NB4 (cell line): ENCODE data around the gene TRPV3.
"Not testable (repeated sequence)": the region's sequence is repeated elsewhere in the genome, so short reads cannot be mapped to it uniquely, and the experiment has no call there.

Experiments used
- DNase-seq: peaks from one replicate; pipeline ENCODE4 v3.0.0; 2010; ENCODE audit warnings: low read depth
- H3K4me3 ChIP-seq: one replicate; pipeline ENCODE4 v1.5.1; 2011; ENCODE audit warnings: mild to moderate bottlenecking, low read depth, low read length, moderate library complexity
- MYC ChIP-seq: IDR thresholded peaks from 2 replicates; pipeline ENCODE4 v1.6.1; 2011; ENCODE audit warnings: low read depth, low read length
- POLR2A ChIP-seq: IDR thresholded peaks from 2 replicates; pipeline ENCODE4 v1.6.1; 2011; ENCODE audit warnings: mild to moderate bottlenecking; ENCODE audit not compliant: insufficient read length; ENCODE audit errors: extremely low read depth
- TF ChIP-seq, protein P1 (sequence below): IDR thresholded peaks from 2 replicates; pipeline ENCODE4 v1.6.1; 2011; ENCODE audit warnings: low read depth, low read length
- TF ChIP-seq, protein P2 (sequence below): IDR thresholded peaks from one replicate; pipeline ENCODE4 v1.5.1; 2012; ENCODE audit warnings: low read depth, low read length

Gene TRPV3

GRCh38 chr17:3566551-3566950 lies 8.9 kb upstream of the TRPV3 start:
- no peak overlapping the region for H3K4me3 ChIP-seq

DNA sequence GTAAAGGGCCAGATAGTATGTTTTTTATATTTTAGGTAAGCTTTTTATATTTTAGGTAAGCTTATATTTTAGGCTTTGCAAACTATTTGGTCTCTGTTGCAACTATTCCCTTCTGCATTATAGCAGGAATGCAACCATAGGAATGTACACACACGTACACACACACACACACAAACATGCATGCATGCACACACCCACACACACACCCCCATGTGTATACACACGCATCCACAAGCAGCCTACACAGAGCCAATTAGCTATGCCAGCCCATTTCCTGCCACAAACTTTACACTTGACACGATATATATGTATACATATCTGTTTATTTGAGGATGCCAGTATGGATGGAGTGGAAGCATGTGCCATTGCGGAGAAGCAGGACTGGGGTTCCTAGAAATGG lies 7.5 kb upstream of the TRPV3 start:
- no peak overlapping the region for H3K4me3 ChIP-seq
- no peak for DNase-seq
- no peak for TF ChIP-seq MYC
- TF ChIP-seq, protein P1, sequence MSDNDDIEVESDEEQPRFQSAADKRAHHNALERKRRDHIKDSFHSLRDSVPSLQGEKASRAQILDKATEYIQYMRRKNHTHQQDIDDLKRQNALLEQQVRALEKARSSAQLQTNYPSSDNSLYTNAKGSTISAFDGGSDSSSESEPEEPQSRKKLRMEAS: no peak
- no peak for TF ChIP-seq POLR2A
- TF ChIP-seq, protein P2, sequence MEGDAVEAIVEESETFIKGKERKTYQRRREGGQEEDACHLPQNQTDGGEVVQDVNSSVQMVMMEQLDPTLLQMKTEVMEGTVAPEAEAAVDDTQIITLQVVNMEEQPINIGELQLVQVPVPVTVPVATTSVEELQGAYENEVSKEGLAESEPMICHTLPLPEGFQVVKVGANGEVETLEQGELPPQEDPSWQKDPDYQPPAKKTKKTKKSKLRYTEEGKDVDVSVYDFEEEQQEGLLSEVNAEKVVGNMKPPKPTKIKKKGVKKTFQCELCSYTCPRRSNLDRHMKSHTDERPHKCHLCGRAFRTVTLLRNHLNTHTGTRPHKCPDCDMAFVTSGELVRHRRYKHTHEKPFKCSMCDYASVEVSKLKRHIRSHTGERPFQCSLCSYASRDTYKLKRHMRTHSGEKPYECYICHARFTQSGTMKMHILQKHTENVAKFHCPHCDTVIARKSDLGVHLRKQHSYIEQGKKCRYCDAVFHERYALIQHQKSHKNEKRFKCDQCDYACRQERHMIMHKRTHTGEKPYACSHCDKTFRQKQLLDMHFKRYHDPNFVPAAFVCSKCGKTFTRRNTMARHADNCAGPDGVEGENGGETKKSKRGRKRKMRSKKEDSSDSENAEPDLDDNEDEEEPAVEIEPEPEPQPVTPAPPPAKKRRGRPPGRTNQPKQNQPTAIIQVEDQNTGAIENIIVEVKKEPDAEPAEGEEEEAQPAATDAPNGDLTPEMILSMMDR: no peak

More at GRCh38 chr17:3566551-3566950, 8.9 kb upstream of the TRPV3 start:
- DNase-seq: no peak
- TF ChIP-seq, protein P2: no peak
- TF ChIP-seq POLR2A: no peak
- TF ChIP-seq, protein P1: no peak
- no peak for TF ChIP-seq MYC

DNA sequence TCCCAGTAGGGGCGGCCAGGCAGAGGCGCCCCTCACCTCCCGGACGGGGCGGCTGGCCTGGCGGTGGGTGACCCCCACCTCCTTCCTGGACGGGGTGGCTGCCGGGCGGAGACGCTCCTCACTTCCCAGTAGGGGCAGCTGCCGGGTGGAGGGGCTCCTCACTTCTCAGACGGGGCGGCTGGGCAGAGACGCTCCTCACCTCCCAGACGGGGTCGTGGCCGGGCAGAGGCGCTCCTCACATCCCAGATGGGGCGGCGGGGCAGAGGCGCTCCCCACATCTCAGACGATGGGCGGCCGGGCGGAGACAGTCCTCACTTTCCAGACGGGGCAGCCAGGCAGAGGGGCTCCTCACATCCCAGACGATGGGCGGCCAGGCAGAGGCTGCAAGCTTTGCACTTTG lies 6.6 kb upstream of the TRPV3 start:
- DNase-seq, H3K4me3 ChIP-seq: not testable (repeated sequence)

DNA sequence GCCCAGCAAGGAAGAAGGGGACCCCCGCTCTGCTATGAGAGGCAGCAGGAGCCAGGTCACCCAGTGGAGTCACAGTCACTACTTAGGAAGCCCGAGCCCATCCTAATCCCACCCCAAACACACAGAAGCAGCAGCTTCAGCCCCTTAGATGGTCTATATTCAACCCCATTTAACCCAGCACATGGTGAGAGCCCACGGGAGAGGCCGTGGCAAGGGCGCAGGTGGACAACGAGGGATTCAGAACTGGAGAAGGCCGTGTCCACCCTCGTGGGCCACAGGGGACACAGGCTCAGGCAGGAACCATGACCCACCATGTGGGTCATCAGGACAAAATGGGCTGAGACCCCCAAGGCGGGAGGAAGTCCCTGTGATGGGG lies 1.6 kb upstream of the TRPV3 start:
- TF ChIP-seq, protein P1: no peak
- TF ChIP-seq MYC (no peak), POLR2A (no peak)
- TF ChIP-seq, protein P2: no peak
- DNase-seq: no peak
- no peak overlapping the region for H3K4me3 ChIP-seq

GRCh38 chr17:3558603-3559269 lies 1.1 kb upstream of the TRPV3 start:
- H3K4me3 ChIP-seq: no peak overlapping the region
- TF ChIP-seq, protein P1: no peak
- DNase-seq: no peak

- DNase-seq: no peak
- H3K4me3 ChIP-seq: no peak overlapping the region
- TF ChIP-seq MYC: no peak
- TF ChIP-seq, protein P2: no peak
- no peak for TF ChIP-seq POLR2A
- TF ChIP-seq, protein P1: no peak
Measured at GRCh38 chr17:3556916-3557767, 470 bp downstream of the TRPV3 start.
